ENCODE measurements around the gene CSMD2. TPM values are rescaled to one million over a fixed set of nuclear protein-coding genes. Genes with fewer than 3 reads are reported as not detected.

The CSMD2 gene
- total RNA-seq, 1 donor from 2014 or later = 0.12 TPM

- no peak for DNase-seq (ENCODE audit: extremely low read depth, low read depth, low spot score)
Measured at GRCh38 chr1:33726274-33726804, 438.7 kb downstream of the CSMD2 start.

DNA sequence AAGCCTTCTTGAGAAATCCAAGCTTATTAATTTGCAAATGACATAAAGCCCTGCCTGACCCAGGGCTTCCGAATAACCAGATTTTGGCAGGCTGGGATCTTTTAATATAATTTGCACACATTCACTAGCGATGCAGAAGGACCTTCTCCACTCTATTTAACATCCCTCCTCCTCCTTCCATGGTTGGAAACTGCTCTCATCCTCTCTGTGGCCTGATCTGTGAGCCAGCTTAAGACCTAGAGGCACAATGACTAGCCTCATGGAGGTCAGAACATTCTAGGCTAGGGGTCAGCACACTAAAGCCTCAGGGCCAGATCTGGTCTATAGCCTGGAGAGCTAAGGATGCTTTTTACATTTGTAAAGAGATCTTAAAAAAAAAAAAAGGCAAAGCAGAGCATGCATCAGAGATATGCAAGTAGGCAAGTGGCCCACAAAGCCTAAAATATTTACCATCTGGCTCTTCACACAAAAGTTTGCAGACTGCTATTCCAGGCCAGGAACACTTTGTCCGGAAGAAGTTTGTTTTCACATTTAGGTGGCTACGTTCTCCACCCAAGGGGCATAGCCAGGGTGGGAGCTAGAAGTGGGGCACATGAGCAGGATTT is 439.4 kb downstream of the CSMD2 start:
- no peak for DNase-seq (ENCODE audit: extremely low read depth, low read depth, low spot score)

- DNase-seq (ENCODE audit: extremely low read depth, low read depth, low spot score) = no peak
Measured at GRCh38 chr1:33725037-33725436, 440.0 kb downstream of the CSMD2 start.

GRCh38 chr1:33724348-33724747 is 440.7 kb downstream of the CSMD2 start:
- no peak for DNase-seq (ENCODE audit: extremely low read depth, low read depth, low spot score)

DNA sequence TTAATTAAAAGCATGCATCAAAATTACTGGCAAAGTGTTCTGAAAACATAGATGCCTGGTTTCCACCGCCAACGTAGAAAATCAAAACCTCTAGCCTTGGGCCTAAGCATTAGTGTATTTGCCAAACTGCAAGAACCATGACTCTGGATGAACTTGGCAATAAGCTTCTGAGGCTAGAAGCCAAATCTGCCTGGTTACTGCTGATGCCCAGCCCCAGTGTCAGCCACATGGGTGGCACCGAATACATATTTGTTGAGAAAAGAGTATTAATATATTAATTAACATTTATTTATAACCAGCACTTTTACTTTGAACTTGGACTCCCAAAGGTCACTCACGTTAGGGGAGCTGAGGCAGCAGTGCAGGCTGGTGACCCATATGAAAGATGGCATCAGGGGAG is 441.8 kb downstream of the CSMD2 start:
- DNase-seq (ENCODE audit: extremely low read depth, low read depth, low spot score) = no peak

- DNase-seq (ENCODE audit: extremely low read depth, low read depth, low spot score) = no peak
Measured at GRCh38 chr1:33721301-33721815, 443.7 kb downstream of the CSMD2 start.

DNA sequence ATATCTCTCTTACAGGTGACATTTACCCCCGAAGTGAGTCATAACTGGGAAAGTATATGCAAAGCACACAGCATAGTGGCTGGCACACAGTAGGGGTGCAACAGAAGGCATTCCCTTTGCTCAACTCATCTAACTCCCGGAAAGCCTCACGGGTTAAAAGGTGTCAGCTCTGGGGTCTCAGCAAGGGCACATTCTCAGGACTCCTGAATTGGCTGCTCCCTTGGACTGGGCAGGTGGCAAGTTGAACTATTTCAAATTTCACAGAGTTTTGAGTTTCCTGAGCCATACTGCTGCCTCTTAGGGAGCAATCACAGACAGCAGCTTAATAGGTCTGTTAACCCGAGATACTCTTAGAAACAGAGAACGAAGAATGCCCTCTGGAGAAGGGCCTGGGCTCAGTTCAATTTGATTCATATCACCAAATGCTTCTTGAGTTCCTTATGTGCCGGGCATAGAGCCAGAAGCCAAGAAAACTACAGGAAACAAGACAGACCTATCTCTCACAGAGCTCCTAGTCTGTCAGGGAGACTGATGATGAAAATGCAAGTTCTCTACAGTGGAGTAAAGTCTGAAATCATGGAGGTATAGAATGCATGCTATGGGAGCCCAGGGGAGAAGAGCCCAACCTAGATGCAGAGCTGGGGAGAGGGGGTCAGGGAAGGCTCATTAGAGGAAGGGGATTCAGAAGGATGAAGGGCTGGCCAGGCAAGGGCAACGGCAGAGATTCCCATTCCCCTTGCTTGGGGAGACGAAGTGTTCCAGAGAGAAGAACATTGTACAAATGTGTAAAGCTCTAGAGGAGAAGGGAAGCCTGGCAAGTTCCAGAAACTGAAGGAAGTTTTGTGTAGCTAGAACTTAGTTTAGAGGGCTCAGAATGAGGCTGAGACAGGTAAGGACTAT is 445.0 kb downstream of the CSMD2 start:
- DNase-seq (ENCODE audit: extremely low read depth, low read depth, low spot score) = no peak

GRCh38 chr1:33719326-33719725 is 445.7 kb downstream of the CSMD2 start:
- DNase-seq (ENCODE audit: extremely low read depth, low read depth, low spot score) = no peak

GRCh38 chr1:33718186-33718585 is 446.8 kb downstream of the CSMD2 start:
- no peak for DNase-seq (ENCODE audit: extremely low read depth, low read depth, low spot score)

DNA sequence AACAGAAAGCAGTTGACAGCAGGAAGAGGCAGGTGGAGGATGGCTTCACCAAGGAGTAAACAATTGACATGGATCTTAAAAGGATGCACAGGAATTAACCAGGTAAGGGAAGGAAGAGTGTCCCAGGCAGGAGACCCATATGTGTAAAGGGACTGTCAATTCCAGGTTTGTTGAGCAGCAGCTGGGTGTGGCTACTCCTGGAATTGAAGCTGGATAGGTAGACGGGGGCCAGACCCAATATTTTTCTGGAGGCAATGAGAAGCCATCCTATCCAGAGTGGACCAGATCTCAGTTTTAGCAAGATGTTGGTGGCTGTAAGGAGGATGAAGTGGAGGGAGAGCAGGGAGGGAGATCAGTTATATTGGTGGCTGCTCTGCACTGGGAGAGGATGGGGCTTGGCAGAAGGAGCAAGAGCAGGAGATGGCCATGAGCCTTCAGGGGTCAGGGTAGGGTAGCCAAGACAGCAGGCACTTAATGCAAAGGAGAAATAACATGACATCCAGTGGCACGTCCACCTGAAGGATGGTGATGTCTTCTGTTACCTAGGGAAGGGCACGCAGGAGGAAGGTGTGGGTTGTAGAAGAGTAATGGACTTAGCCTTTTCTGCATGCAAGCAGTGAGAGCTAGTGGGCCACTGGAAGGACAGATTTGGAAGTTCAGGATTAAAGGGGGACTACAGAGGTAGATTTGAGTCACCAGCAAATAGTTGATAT is 447.9 kb downstream of the CSMD2 start:
- DNase-seq (ENCODE audit: extremely low read depth, low read depth, low spot score) = no peak

GRCh38 chr1:33715195-33715811 is 449.7 kb downstream of the CSMD2 start:
- no peak for DNase-seq (ENCODE audit: extremely low read depth, low read depth, low spot score)

DNA sequence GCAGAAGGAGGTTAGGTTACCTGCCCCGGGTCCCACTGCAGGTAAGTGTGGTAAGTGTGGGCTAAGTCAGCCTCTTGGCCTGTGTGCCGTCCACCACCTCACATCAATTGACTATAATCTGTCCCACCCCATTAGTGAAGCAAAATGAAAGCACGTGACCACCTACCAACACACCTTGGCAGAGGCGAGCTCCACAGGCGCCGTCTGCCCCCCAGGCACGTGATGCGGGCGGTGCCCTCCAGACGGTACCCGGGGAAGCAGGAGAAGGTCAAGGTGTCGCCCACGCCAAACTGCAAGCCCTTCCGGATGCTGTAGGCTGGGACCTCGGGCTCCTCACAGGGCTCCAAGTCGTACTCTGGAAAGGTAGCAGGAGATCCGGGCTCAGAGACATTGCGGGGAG is 450.6 kb downstream of the CSMD2 start:
- no peak for DNase-seq (ENCODE audit: extremely low read depth, low read depth, low spot score)

DNA sequence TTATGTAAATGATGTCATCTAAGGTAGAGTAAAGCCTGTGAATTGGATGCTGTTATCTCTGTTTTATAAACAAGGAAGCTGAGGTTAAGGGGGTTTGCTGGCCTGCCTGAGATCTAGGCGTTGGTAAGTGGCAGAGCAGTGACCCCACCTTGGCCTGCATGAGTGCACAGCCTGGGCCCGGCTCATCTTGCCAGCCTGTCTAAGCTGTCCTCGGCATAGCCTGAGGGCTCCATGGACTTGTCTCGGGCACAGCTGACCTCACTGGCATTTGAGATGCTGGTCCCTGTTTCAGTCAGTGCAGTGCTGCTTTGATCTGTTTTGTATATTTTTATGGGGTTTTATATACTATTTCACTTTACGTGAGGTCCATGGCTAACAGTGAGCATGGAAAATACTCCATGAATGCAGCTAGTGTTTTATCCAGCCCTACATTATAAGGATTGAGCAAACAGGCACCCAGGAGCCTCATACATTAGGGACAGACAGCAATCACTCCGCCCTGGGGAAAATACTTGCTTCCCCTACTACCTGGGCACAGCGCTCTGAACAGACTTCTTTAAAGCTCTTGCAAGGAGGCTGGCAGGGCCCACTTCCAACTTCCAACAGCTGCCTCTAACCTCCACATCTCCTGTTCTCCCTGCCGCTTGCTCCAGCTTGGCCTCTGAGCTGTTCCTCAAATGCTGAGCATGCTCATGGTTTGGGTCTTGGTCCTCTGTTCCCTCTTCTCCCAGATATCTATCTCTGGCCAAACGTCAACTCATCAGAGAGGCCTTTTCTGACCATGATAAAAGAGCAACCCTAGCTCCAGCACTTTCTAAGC is 451.8 kb downstream of the CSMD2 start:
- no peak for DNase-seq (ENCODE audit: extremely low read depth, low read depth, low spot score)

DNA sequence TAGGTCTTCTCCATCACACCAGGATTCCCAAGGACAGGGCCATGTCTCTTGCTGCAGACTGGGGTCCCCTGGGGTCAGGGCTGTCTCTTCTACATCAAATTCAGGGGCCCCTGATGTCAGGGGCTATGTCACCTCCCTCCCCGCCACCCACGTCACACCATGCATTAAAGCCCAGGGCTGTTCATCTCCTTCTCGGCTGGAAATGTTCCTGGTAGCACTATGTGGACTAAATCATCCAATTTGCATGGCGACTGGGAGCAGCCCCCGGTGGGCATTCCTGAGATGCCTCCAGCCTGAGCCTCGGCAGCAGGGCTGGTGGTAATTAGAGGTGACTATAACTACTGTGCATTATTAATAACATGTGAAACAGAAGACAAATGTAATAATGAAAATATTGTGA is 452.8 kb downstream of the CSMD2 start:
- DNase-seq (ENCODE audit: extremely low read depth, low read depth, low spot score) = no peak

DNA sequence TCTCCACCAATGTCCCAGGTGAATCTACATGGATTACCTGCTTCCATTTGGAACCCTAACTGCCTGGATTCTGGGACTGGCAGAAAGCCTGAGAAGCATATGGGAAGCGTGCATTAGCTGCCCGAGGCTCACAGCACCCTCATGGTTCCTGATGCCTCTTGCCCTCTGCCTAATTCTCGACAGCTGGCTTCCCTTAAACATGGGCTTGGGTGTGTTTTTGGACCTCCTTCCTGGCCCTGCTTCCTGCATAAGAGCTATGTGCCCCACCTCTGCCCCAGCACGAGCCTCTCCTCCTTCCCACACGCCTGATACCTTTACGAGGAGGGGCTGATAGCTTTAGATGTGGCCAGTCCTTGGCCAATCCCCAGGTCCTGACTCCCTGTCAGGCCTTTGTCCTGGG is 453.5 kb downstream of the CSMD2 start:
- DNase-seq (ENCODE audit: extremely low read depth, low read depth, low spot score) = no peak

DNA sequence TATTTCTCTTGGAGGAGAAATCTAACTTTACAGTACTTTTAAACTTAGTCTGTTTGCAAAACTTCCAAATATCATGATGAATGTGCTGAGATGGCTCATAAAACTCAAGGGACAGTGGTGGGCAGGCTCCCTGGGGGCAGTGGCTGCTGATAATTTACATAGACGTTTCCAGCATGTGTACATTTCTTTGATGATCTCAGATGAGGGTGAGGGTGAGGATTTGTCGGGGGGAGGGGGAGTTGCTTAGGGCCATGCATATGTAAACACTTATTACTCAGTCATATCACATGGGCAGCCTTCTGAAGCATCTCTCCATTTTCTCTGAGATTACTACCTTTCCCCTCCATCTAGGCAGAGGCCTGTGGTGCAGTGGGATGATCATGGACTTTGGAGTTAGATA is 454.1 kb downstream of the CSMD2 start:
- DNase-seq (ENCODE audit: extremely low read depth, low read depth, low spot score) = no peak

- no peak for DNase-seq (ENCODE audit: extremely low read depth, low read depth, low spot score)
Measured at GRCh38 chr1:33709783-33710718, 455.0 kb downstream of the CSMD2 start.

- no peak for DNase-seq (ENCODE audit: extremely low read depth, low read depth, low spot score)
Measured at GRCh38 chr1:33709174-33709782, 455.8 kb downstream of the CSMD2 start.

All from glomerular endothelial cell (primary cell).